SU-DHL-6 (cell line): ENCODE measurements around the gene EPS8L1.

Source experiments
- H2AFZ ChIP-seq: fragments of 200-600 bp; sonication (generic); 2 replicates; pipeline ENCODE4 v1.6.1; 2014; ENCODE audit warnings: low read depth, mild to moderate bottlenecking, moderate library complexity, mixed read lengths, antibody characterized with exemption, low read length; ENCODE audit not compliant: severe bottlenecking
- H3F3A ChIP-seq: fragments of 200-600 bp; shearing (Covaris generic); 2 replicates; pipeline ENCODE4 v1.6.0; 2016; ENCODE audit warnings: antibody characterized with exemption, mild to moderate bottlenecking; ENCODE audit not compliant: insufficient read depth
- H3K27ac ChIP-seq: fragments of 200-600 bp; sonication (generic); 2 replicates; pipeline ENCODE4 v1.5.1; 2016; ENCODE audit warnings: low read depth, mild to moderate bottlenecking, low read length, moderate library complexity, mixed read lengths
- H3K27me3 ChIP-seq: fragments of 200-600 bp; sonication (generic), shearing (Covaris generic); 2 replicates; pipeline ENCODE4 v1.6.0; 2014; ENCODE audit warnings: mild to moderate bottlenecking, low read length
- H3K36me3 ChIP-seq: fragments of 200-600 bp; sonication (generic); 2 replicates; pipeline ENCODE4 v1.6.1; 2014; ENCODE audit warnings: mild to moderate bottlenecking, low read length, mixed read lengths
- H3K4me2 ChIP-seq: fragments of 300-600, 200-600 bp; shearing (Covaris generic), sonication (generic); 2 replicates; pipeline ENCODE4 v1.6.0; 2014; ENCODE audit warnings: low read length, low read depth, mild to moderate bottlenecking; ENCODE audit not compliant: poor library complexity, severe bottlenecking
- H3K4me3 ChIP-seq: fragments of 200-600 bp; sonication (generic); 2 replicates; pipeline ENCODE4 v1.5.1; 2014; ENCODE audit warnings: antibody characterized with exemption, low read length, mild to moderate bottlenecking, mixed read lengths; ENCODE audit not compliant: insufficient read depth, poor library complexity, severe bottlenecking
- H3K79me2 ChIP-seq: fragments of 200-600 bp; sonication (generic); 2 replicates; pipeline ENCODE4 v1.6.1; 2014; ENCODE audit warnings: mild to moderate bottlenecking, low read length, moderate library complexity; ENCODE audit not compliant: insufficient read depth
- H3K9ac ChIP-seq: fragments of 200-600 bp; sonication (generic); 2 replicates; pipeline ENCODE4 v1.7.0; 2014; ENCODE audit warnings: mild to moderate bottlenecking, low read length
- H3K9me2 ChIP-seq: fragments of 200-600 bp; sonication (generic); replicated peaks from 2 replicates; pipeline ENCODE4 v1.6.1; 2014; ENCODE audit warnings: low read length; ENCODE audit not compliant: insufficient read depth
- H3K9me3 ChIP-seq: fragments of 200-600 bp; sonication (generic); 2 replicates; pipeline ENCODE4 v1.6.1; 2014; ENCODE audit warnings: low read length, mixed read lengths; ENCODE audit not compliant: insufficient read depth
- H4K20me1 ChIP-seq: fragments of 200-600 bp; sonication (generic); 2 replicates; pipeline ENCODE4 v1.6.1; 2014; ENCODE audit warnings: low read depth, mild to moderate bottlenecking, antibody characterized with exemption, low read length, moderate library complexity, mixed read lengths
- EZH2phosphoT487 ChIP-seq: fragments of 200-600 bp; sonication (generic), shearing (Covaris generic); conservative IDR thresholded peaks from 2 replicates; pipeline ENCODE4 v1.6.1; 2018; ENCODE audit warnings: mild to moderate bottlenecking, antibody characterized with exemption, low read length, moderate library complexity, mixed read lengths
- TF ChIP-seq, protein P1 (sequence below): fragments of 200-600 bp; sonication (generic); IDR thresholded peaks from one replicate; pipeline ENCODE4 v1.5.1; 2017; ENCODE audit warnings: antibody characterized with exemption, mild to moderate bottlenecking, low read length, moderate library complexity; ENCODE audit not compliant: insufficient read depth, poor library complexity, severe bottlenecking

Gene EPS8L1

DNA sequence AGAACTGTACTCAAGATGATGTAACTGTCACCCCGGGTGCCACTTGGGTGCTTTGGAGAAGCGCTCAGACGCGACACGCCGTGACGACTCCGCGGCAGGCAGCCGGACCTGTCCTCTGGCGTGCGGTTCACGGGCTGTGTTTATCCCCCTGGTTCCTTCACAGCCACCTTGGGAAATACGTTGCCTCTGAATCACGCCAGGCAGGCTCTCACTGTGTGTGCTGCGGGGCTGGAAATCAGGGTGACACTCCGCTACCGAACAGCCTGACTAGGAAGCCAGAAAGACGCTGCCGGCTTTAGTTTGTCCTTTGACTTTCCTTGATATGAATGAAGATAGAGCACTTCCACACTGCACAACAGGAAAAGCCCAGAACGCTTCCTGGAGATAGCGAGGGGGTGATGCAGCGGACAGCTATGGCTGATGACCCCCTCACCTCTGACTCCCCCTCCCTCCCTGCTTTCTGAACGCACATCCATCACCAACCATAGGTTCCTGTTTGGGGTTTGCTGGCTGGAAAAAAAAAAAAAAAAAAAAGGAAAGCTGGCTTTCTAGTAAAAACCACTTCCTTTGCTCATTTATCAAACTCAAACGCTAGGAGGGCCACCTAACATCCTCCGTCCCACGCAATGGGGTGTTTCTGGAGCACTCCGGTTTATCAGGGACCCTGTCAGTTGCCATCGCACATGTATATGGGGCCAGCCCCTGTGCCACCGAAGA, 33.9 kb upstream of the EPS8L1 start:
- Histone ChIP-seq H3K9ac (no peak overlapping the region), H3K27me3 (no peaks in the 10 kb centered on the region), H4K20me1 (no peaks in the 10 kb centered on the region), H3K27ac (no peak overlapping the region), H3K9me3 (no peaks in the 10 kb centered on the region), H3K36me3 (no peaks in the 10 kb centered on the region), H3K9me2 (no peaks in the 10 kb centered on the region), H3K79me2 (peaks cover 9% of the 10 kb centered on the region; the same call in 1 of the 2 replicates), H2AFZ (no peak overlapping the region), H3K4me2 (no peak overlapping the region), H3K4me3 (no peak overlapping the region), H3F3A (no peaks in the 10 kb centered on the region; the same call in 1 of the 2 replicates)
- TF ChIP-seq EZH2phosphoT487: no peak
- TF ChIP-seq, protein P1, sequence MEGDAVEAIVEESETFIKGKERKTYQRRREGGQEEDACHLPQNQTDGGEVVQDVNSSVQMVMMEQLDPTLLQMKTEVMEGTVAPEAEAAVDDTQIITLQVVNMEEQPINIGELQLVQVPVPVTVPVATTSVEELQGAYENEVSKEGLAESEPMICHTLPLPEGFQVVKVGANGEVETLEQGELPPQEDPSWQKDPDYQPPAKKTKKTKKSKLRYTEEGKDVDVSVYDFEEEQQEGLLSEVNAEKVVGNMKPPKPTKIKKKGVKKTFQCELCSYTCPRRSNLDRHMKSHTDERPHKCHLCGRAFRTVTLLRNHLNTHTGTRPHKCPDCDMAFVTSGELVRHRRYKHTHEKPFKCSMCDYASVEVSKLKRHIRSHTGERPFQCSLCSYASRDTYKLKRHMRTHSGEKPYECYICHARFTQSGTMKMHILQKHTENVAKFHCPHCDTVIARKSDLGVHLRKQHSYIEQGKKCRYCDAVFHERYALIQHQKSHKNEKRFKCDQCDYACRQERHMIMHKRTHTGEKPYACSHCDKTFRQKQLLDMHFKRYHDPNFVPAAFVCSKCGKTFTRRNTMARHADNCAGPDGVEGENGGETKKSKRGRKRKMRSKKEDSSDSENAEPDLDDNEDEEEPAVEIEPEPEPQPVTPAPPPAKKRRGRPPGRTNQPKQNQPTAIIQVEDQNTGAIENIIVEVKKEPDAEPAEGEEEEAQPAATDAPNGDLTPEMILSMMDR: no peak

GRCh38 chr19:55042344-55042678, 33.4 kb upstream of the EPS8L1 start:
- Histone ChIP-seq H3K4me2 (no peak overlapping the region), H3K9ac (no peak overlapping the region), H3F3A (no peaks in the 10 kb centered on the region; the same call in 1 of the 2 replicates), H3K36me3 (no peaks in the 10 kb centered on the region), H3K79me2 (peaks cover 9% of the 10 kb centered on the region; the same call in 1 of the 2 replicates), H3K9me3 (no peaks in the 10 kb centered on the region), H3K27me3 (no peaks in the 10 kb centered on the region), H3K4me3 (no peak overlapping the region), H3K27ac (no peak overlapping the region), H2AFZ (no peak overlapping the region), H3K9me2 (no peaks in the 10 kb centered on the region), H4K20me1 (no peaks in the 10 kb centered on the region)
- TF ChIP-seq, protein P1: no peak
- no peak for TF ChIP-seq EZH2phosphoT487

- H3K9ac ChIP-seq: no peak overlapping the region
- TF ChIP-seq, protein P1: no peak
- no peak for TF ChIP-seq EZH2phosphoT487
- H3K9me2 ChIP-seq: no peaks in the 10 kb centered on the region
- no peaks in the 10 kb centered on the region for H3K9me3 ChIP-seq
- no peak overlapping the region for H3K27ac ChIP-seq
- H3K4me3 ChIP-seq: no peak overlapping the region
- no peak overlapping the region for H2AFZ ChIP-seq
- H3K36me3 ChIP-seq: no peaks in the 10 kb centered on the region
- H3K79me2 ChIP-seq: peaks cover 8% of the 10 kb centered on the region; the same call in 1 of the 2 replicates
- H4K20me1 ChIP-seq: no peaks in the 10 kb centered on the region
- H3K27me3 ChIP-seq: no peaks in the 10 kb centered on the region
- no peak overlapping the region for H3K4me2 ChIP-seq
- H3F3A ChIP-seq: no peaks in the 10 kb centered on the region; the same call in 1 of the 2 replicates
Observed at GRCh38 chr19:55042688-55043087, 33.0 kb upstream of the EPS8L1 start.
